GM23338 (cell line): ENCODE measurements around the gene SVIL.

Source experiments
- CTCF ChIP-seq, 2 experiments: fragments of 200-600 bp in 1 of 2; sonication (generic) in 1 of 2; conservative IDR thresholded peaks; 2 replicates each; pipeline versions ENCODE4 v1.5.1 to v1.6.1; 2016 to 2017; ENCODE audit warnings: antibody characterized with exemption in 2 of 2, low read depth in 2 of 2, mild to moderate bottlenecking in 2 of 2, moderate library complexity in 1 of 2
- EZH2 ChIP-seq: fragments of 200-600 bp; sonication (generic); IDR thresholded peaks from one replicate; pipeline ENCODE4 v1.8.0; 2017; ENCODE audit warnings: antibody characterized with exemption, mild to moderate bottlenecking, low read depth; ENCODE audit not compliant: unreplicated experiment
- JUNB ChIP-seq: IDR thresholded peaks from one replicate; pipeline ENCODE4 v1.6.1; 2016; ENCODE audit warnings: antibody characterized with exemption; ENCODE audit not compliant: unreplicated experiment
- POLR2AphosphoS5 ChIP-seq: IDR thresholded peaks from 2 replicates; pipeline ENCODE4 v1.6.1; 2016; ENCODE audit warnings: antibody characterized with exemption, low read depth

GRCh38 chr10:29471544-29471859 is 163.3 kb downstream of the SVIL start:
- TF ChIP-seq CTCF (conservative IDR thresholded peaks at IDR 0.05; ENCODE audit: low read depth in 2 of 2) (no peak), JUNB (no peak), EZH2 (no peak), POLR2AphosphoS5 (no peak)
